SK-N-MC (cell line): Measurements from ENCODE around the gene SLC9A9.

ENCODE experiments used
- EZH2 ChIP-seq: fragments of 200-600 bp; sonication (generic); IDR thresholded peaks from one replicate; pipeline ENCODE4 v1.6.1; 2017; ENCODE audit warnings: antibody characterized with exemption
- FOXP2 ChIP-seq: optimal IDR thresholded peaks from 2 replicates; pipeline ENCODE3; 2011; ENCODE audit warnings: mild to moderate bottlenecking, moderate library complexity; ENCODE audit not compliant: insufficient read depth; ENCODE audit errors: extremely low read length, control extremely low read depth
- POLR2AphosphoS5 ChIP-seq: IDR thresholded peaks from 2 replicates; pipeline ENCODE4 v1.6.1; 2012; ENCODE audit warnings: mild to moderate bottlenecking, low read depth, low read length, borderline replicate concordance

DNA sequence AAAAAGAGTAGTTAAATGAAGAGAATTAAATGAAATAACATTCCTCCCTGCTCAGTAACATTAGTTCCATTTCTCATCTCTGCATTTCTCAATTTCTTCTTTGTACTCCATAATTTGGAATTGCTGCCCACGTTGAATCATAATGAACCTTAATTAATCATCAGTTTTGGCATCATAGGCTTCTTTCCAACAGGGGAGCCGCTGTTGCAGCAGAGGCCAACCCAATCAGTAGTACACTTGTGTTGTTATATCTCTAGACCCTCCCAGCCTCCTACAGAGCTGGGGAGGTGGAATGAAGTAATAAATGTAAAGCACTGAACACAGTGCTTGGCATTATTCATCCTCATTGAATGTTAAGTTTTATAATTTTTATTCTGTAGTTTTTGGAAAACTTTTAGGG lies 488.0 kb downstream of the SLC9A9 start:
- no peak for TF ChIP-seq EZH2
- no peak for TF ChIP-seq POLR2AphosphoS5
- TF ChIP-seq FOXP2, result no peak
